Measurements from ENCODE around the gene UBE3D.

UBE3D gene

DNA sequence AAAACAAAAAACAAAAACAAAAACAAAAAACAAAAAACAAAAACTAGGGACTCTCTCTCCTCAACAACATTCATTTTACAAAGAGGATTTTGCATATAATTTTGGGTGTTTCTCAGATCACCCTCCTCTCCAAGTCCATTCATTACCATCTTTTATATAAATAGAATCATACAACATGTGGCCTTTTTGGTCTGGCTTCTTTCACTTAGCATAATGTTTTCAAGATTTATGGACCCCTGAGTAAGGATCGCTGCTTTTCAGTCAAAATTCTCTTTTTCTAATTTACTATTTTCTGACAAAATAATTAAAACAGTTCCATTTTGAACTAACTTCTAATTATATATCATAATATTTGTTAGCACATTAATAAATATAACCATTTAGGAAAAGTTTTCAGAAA, 94.8 kb downstream of the UBE3D start:
- Histone ChIP-seq H3K4me1 (ENCODE audit: control insufficient read depth, low read length) (peaks cover 11% of the 10 kb centered on the region), H4K20me1 (ENCODE audit: control insufficient read depth, insufficient read depth, low read depth, low read length) (no peaks in the 10 kb centered on the region), H3K9me3 (ENCODE audit: control insufficient read depth, insufficient read depth, low read length) (no peaks in the 10 kb centered on the region), H3K36me3 (ENCODE audit: control insufficient read depth, low read length) (no peaks in the 10 kb centered on the region), H3K4me3 (ENCODE audit: low read length) (no peak overlapping the region), H3K9me2 (replicated peaks; ENCODE audit: control insufficient read depth, low read length) (no peaks in the 10 kb centered on the region), H3F3A (ENCODE audit: control insufficient read depth, insufficient read depth) (no peaks in the 10 kb centered on the region), H3K27me3 (ENCODE audit: control insufficient read depth, low read length) (no peaks in the 10 kb centered on the region), H3K79me2 (ENCODE audit: control insufficient read depth, low read length) (no peaks in the 10 kb centered on the region), H3K27ac (ENCODE audit: low read depth, low read length) (no peak overlapping the region), H3K4me2 (ENCODE audit: low read length) (no peak overlapping the region)
- TF ChIP-seq, protein P1, sequence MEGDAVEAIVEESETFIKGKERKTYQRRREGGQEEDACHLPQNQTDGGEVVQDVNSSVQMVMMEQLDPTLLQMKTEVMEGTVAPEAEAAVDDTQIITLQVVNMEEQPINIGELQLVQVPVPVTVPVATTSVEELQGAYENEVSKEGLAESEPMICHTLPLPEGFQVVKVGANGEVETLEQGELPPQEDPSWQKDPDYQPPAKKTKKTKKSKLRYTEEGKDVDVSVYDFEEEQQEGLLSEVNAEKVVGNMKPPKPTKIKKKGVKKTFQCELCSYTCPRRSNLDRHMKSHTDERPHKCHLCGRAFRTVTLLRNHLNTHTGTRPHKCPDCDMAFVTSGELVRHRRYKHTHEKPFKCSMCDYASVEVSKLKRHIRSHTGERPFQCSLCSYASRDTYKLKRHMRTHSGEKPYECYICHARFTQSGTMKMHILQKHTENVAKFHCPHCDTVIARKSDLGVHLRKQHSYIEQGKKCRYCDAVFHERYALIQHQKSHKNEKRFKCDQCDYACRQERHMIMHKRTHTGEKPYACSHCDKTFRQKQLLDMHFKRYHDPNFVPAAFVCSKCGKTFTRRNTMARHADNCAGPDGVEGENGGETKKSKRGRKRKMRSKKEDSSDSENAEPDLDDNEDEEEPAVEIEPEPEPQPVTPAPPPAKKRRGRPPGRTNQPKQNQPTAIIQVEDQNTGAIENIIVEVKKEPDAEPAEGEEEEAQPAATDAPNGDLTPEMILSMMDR (IDR thresholded peaks at IDR 0.05; ENCODE audit: low read depth, low read length, poor library complexity, severe bottlenecking): no peak

DNA sequence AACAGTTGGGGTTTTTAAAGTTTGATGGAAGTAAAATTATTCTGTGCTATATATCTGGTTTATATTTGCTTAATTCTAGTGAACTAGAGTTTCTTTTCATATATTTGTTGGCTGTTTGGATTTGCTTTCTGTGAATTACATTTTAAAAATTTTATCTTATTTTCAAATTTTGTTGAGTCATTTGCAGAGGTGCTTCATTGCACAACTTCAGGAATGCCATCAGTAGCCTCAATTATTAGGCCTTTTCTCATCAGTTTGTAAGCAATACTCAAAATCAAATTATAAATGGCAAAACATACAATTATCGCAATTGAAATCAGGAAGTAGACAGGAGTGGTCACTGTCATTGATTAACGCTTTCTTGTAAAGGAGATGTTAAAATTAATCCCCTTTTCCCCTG, 96.9 kb downstream of the UBE3D start:
- no peak overlapping the region for H3K27ac ChIP-seq (ENCODE audit: low read depth, low read length)
- H3K27me3 ChIP-seq (ENCODE audit: control insufficient read depth, low read length): no peaks in the 10 kb centered on the region
- no peaks in the 10 kb centered on the region for H3K9me3 ChIP-seq (ENCODE audit: control insufficient read depth, insufficient read depth, low read length)
- TF ChIP-seq, protein P1 (IDR thresholded peaks at IDR 0.05; ENCODE audit: low read depth, low read length, poor library complexity, severe bottlenecking): no peak
- no peak for TF ChIP-seq EZH2phosphoT487 (IDR thresholded peaks at IDR 0.05; ENCODE audit: borderline replicate concordance, low read length)
- no peaks in the 10 kb centered on the region for H3F3A ChIP-seq (ENCODE audit: control insufficient read depth, insufficient read depth)
- peaks cover 11% of the 10 kb centered on the region for H3K4me1 ChIP-seq (ENCODE audit: control insufficient read depth, low read length)
- no peaks in the 10 kb centered on the region for H3K79me2 ChIP-seq (ENCODE audit: control insufficient read depth, low read length)
- no peak overlapping the region for H3K4me2 ChIP-seq (ENCODE audit: low read length)
- H4K20me1 ChIP-seq (ENCODE audit: control insufficient read depth, insufficient read depth, low read depth, low read length): no peaks in the 10 kb centered on the region
- H3K9me2 ChIP-seq (replicated peaks; ENCODE audit: control insufficient read depth, low read length): no peaks in the 10 kb centered on the region
- H3K36me3 ChIP-seq (ENCODE audit: control insufficient read depth, low read length): no peaks in the 10 kb centered on the region
- no peak overlapping the region for H3K4me3 ChIP-seq (ENCODE audit: low read length)

DNA sequence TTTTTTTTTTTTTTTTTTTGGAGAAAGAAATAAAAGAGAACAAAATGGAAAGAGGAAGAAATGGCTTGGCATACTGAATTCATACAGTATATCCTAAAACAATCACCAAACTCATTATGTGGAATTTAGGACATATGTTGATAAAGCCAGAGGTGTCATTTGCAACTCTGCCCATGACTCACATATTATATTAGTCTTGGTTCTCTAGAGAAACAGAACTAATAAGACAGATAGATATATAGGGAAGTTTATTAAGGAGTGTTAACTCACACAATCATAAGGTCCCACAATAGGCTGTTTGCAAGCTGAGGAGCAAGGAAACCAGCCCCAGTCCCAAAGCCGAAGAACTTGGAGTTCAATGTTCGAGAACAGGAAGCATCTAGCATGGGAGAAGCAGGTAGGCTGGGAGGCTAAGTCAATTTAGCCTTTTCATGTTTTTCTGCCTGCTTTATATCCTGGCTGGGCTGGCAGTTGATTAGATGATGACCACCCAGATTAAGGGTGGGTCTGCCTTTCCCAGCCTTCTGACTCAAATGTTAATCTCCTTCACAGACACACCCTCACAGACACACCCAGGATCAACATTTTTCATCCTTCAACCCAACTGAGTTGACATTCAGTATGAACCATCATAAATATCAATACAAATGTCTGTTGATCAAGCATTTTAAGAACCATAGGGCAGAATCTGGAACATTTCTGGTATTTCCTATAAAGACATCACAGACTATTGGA, 102.3 kb downstream of the UBE3D start:
- H4K20me1 ChIP-seq (ENCODE audit: control insufficient read depth, insufficient read depth, low read depth, low read length): no peaks in the 10 kb centered on the region
- no peaks in the 10 kb centered on the region; the same call in 1 of the 2 replicates for H3K36me3 ChIP-seq (ENCODE audit: control insufficient read depth, low read length)
- no peaks in the 10 kb centered on the region for H3K9me2 ChIP-seq (replicated peaks; ENCODE audit: control insufficient read depth, low read length)
- H3K27ac ChIP-seq (ENCODE audit: low read depth, low read length): no peak overlapping the region
- no peak overlapping the region for H3K4me2 ChIP-seq (ENCODE audit: low read length)
- no peaks in the 10 kb centered on the region for H3K9me3 ChIP-seq (ENCODE audit: control insufficient read depth, insufficient read depth, low read length)
- no peaks in the 10 kb centered on the region for H3K79me2 ChIP-seq (ENCODE audit: control insufficient read depth, low read length)
- H3K27me3 ChIP-seq (ENCODE audit: control insufficient read depth, low read length): no peaks in the 10 kb centered on the region
- TF ChIP-seq, protein P1 (IDR thresholded peaks at IDR 0.05; ENCODE audit: low read depth, low read length, poor library complexity, severe bottlenecking): no peak
- TF ChIP-seq EZH2phosphoT487 (IDR thresholded peaks at IDR 0.05; ENCODE audit: borderline replicate concordance, low read length): no peak
- no peak overlapping the region for H3K4me3 ChIP-seq (ENCODE audit: low read length)
- H3F3A ChIP-seq (ENCODE audit: control insufficient read depth, insufficient read depth): no peaks in the 10 kb centered on the region
- H3K4me1 ChIP-seq (ENCODE audit: control insufficient read depth, low read length): peaks cover 4% of the 10 kb centered on the region
